HepG2 (cell line): ENCODE measurements around the gene TTLL11. TPM values are rescaled to one million over a fixed set of nuclear protein-coding genes. Genes with fewer than 3 reads are reported as not detected.

ENCODE experiments used
- ATAC-seq: fragments of 200-7000 bp; cut with Tn5 transposase; 3 replicates; pipeline ENCODE4 v1.9.1; 2020; ENCODE audit warnings: mild to moderate bottlenecking, moderate library complexity
- BruUV-seq: library from RNA; stranded (reverse); fragments of 400-500 nt; replicated peaks from 2 replicates; lab custom pipeline; 2021; lab: Mats Ljungman, UMichigan
- CTCF ChIA-PET: fragments of 300-600 bp; formaldehyde crosslinking; extraction: SDS; loops from one replicate; lab custom pipeline; 2021; ENCODE audit warnings: low total read pairs, inconsistent platforms, low intra/inter-chr PET ratio; lab: Yijun Ruan, JAX
- POLR2A ChIA-PET: fragments of 350-600 bp; sonication (Branson Sonifier 250); formaldehyde crosslinking; loops from one replicate; lab custom pipeline; 2020; ENCODE audit warnings: antibody characterized with exemption, inconsistent platforms; lab: Yijun Ruan, JAX
- DNase-seq: peaks from one replicate; pipeline ENCODE4 v3.0.0-alpha.2; 2015; ENCODE audit warnings: low spot score
- FAIRE-seq: peaks from 3 replicates; lab custom pipeline; 2011; peaks lifted over from hg19 to GRCh38; lab: Jason Lieb, UNC
- H2AFZ ChIP-seq: one replicate; pipeline ENCODE4 v1.6.1; 2011; ENCODE audit warnings: low read length, inconsistent platforms
- H3K27ac ChIP-seq: fragments of 300-600 bp; 3 replicates; pipeline ENCODE4 v1.8.0; 2011; ENCODE audit warnings: mixed run types, mild to moderate bottlenecking, mixed read lengths, low read length, inconsistent platforms; ENCODE audit not compliant: insufficient read depth; ENCODE audit errors: extremely low read length
- H3K27me3 ChIP-seq, 2 experiments: fragments of 200-600 bp in 1 of 2; 2 replicates in 1 of 2; 3 replicates in 1 of 2; pipeline versions ENCODE4 v1.6.0 to v1.8.0; 2011; ENCODE audit warnings: low read length in 2 of 2, mild to moderate bottlenecking in 2 of 2, moderate library complexity in 2 of 2, inconsistent platforms in 1 of 2; ENCODE audit not compliant: insufficient read depth in 2 of 2, control insufficient read depth in 1 of 2
- H3K36me3 ChIP-seq, 2 experiments: fragments of 200-600 bp in 1 of 2; replicated peaks in 1 of 2; 2 replicates in 1 of 2; 3 replicates in 1 of 2; pipeline versions ENCODE4 v1.5.1 to v1.8.0; 2011; ENCODE audit warnings: low read length in 2 of 2, inconsistent platforms in 1 of 2; ENCODE audit not compliant: insufficient read depth in 2 of 2, control insufficient read depth in 1 of 2
- H3K4me1 ChIP-seq: 2 replicates; pipeline ENCODE4 v1.5.1; 2012; ENCODE audit warnings: low read length, inconsistent platforms; ENCODE audit not compliant: insufficient read depth
- H3K4me2 ChIP-seq: 2 replicates; pipeline ENCODE4 v1.6.0; 2011; ENCODE audit warnings: low read depth, low read length, inconsistent platforms
- H3K4me3 ChIP-seq, 3 experiments: fragments of 200-600 bp in 1 of 3; sonication (generic), shearing (Covaris generic) in 1 of 3; replicated peaks in 1 of 3; 2 replicates each; pipeline ENCODE4 v1.5.1; 2011 to 2016; ENCODE audit warnings: low read length in 3 of 3, inconsistent platforms in 2 of 3, low read depth in 2 of 3, mild to moderate bottlenecking in 2 of 3, control low read depth in 1 of 3, mixed read lengths in 1 of 3; ENCODE audit not compliant: insufficient read depth in 1 of 3
- H3K79me2 ChIP-seq: one replicate; pipeline ENCODE4 v1.6.1; 2011; ENCODE audit warnings: low read length, inconsistent platforms; ENCODE audit not compliant: insufficient read depth
- H3K9ac ChIP-seq: 2 replicates; pipeline ENCODE4 v1.6.0; 2011; ENCODE audit warnings: mild to moderate bottlenecking, low read depth, low read length, inconsistent platforms; ENCODE audit not compliant: insufficient read depth
- H3K9me3 ChIP-seq: 2 replicates; pipeline ENCODE4 v1.5.1; 2012; ENCODE audit warnings: mild to moderate bottlenecking, low read length
- H4K20me1 ChIP-seq: 2 replicates; pipeline ENCODE4 v1.6.0; 2011; ENCODE audit warnings: inconsistent platforms, mild to moderate bottlenecking, low read length, moderate library complexity; ENCODE audit not compliant: insufficient read depth
- ERF ChIP-seq: IDR thresholded peaks from 2 replicates; pipeline ENCODE4 v1.6.1; 2018; ENCODE audit warnings: missing biosample characterization, missing genetic modification reagents
- FOSL1 ChIP-seq: sonication (generic); formaldehyde crosslinking; IDR thresholded peaks from 2 replicates; pipeline ENCODE4 v1.9.0; 2021; ENCODE audit warnings: missing genetic modification reagents, borderline replicate concordance
- HNRNPUL1 ChIP-seq: fragments of 200-400 bp; formaldehyde crosslinking; IDR thresholded peaks from 2 replicates; pipeline ENCODE4 v1.6.1; 2017; ENCODE audit warnings: low read depth, mild to moderate bottlenecking, low read length, moderate library complexity
- JUN ChIP-seq: sonication (generic); formaldehyde crosslinking; IDR thresholded peaks from 2 replicates; pipeline ENCODE4 v1.4.0; 2020; ENCODE audit warnings: mild to moderate bottlenecking, missing genetic modification reagents
- KLF9 ChIP-seq: IDR thresholded peaks from 2 replicates; pipeline ENCODE4 v1.6.1; 2016; ENCODE audit warnings: low read depth
- PRDM10 ChIP-seq: sonication (generic); formaldehyde crosslinking; IDR thresholded peaks from 2 replicates; pipeline ENCODE4 v1.4.0; 2020; ENCODE audit warnings: low read depth, missing genetic modification reagents
- RAD21 ChIP-seq: fragments of 450-650 bp; formaldehyde crosslinking; IDR thresholded peaks from 2 replicates; pipeline ENCODE4 v1.5.0; 2020; ENCODE audit warnings: mild to moderate bottlenecking
- RXRA ChIP-seq: sonication (generic); formaldehyde crosslinking; IDR thresholded peaks from 2 replicates; pipeline ENCODE4 v1.5.1; 2020; ENCODE audit warnings: missing genetic modification reagents
- SALL1 ChIP-seq: sonication (generic); formaldehyde crosslinking; IDR thresholded peaks from 2 replicates; pipeline ENCODE4 v1.8.0; 2022; ENCODE audit warnings: mild to moderate bottlenecking, missing genetic modification reagents
- SIX4 ChIP-seq: sonication (generic); formaldehyde crosslinking; IDR thresholded peaks from 2 replicates; pipeline ENCODE4 v1.4.0; 2020; ENCODE audit warnings: missing genetic modification reagents
- SMC3 ChIP-seq: IDR thresholded peaks from 2 replicates; pipeline ENCODE4 v1.6.1; 2011; ENCODE audit warnings: low read length, improper control_type of control experiment
- STAG1 ChIP-seq: sonication (generic); formaldehyde crosslinking; IDR thresholded peaks from 2 replicates; pipeline ENCODE4 v1.4.0; 2020; ENCODE audit warnings: missing genetic modification reagents
- ZNF20 ChIP-seq: sonication (generic); formaldehyde crosslinking; IDR thresholded peaks from 2 replicates; pipeline ENCODE4 v1.4.0; 2020; ENCODE audit warnings: mild to moderate bottlenecking, moderate library complexity, missing genetic modification reagents
- ZNF275 ChIP-seq: sonication (generic); formaldehyde crosslinking; IDR thresholded peaks from 2 replicates; pipeline ENCODE4 v1.8.0; 2022; ENCODE audit warnings: missing genetic modification reagents, mild to moderate bottlenecking, inconsistent platforms, borderline replicate concordance
- ZNF331 ChIP-seq: sonication (generic); formaldehyde crosslinking; IDR thresholded peaks from 2 replicates; pipeline ENCODE4 v1.4.0; 2020; ENCODE audit warnings: missing genetic modification reagents
- ZNF576 ChIP-seq: sonication (generic); formaldehyde crosslinking; IDR thresholded peaks from 2 replicates; pipeline ENCODE4 v1.4.0; 2020; ENCODE audit warnings: mild to moderate bottlenecking, missing genetic modification reagents
- ZNF7 ChIP-seq: IDR thresholded peaks from 2 replicates; pipeline ENCODE4 v1.6.1; 2016; ENCODE audit warnings: missing biosample characterization, missing genetic modification reagents
- ZNF83 ChIP-seq: sonication (generic); formaldehyde crosslinking; IDR thresholded peaks from 2 replicates; pipeline ENCODE4 v1.4.0; 2020; ENCODE audit warnings: missing genetic modification reagents, mild to moderate bottlenecking, borderline replicate concordance
- WGBS: methylation state at CpG from one replicate; pipeline ENCODE4 v1.1.6; 2017; ENCODE audit warnings: low lambda C conversion rate; 5-methylcytosine and 5-hydroxymethylcytosine counted together
- in situ Hi-C: cut with HindIII; loops from 2 replicates; pipeline ENCODE4 v1.10.0; 2017; ENCODE audit warnings: low pct_unique_long_range_greater_than_20kb; ENCODE audit not compliant: extremely low pct_ligation_motif_present
- intact Hi-C: fragments of 100-400 bp; cut with micrococcal nuclease; formaldehyde crosslinking; loops from one replicate; pipeline ENCODE4 v1.10.0; 2022; ENCODE audit not compliant: unreplicated experiment
- polyA plus RNA-seq, 8 experiments: library from polyadenylated mRNA; depleted of rRNA in 3 of 8; stranded (reverse) in 7 of 8; unstranded in 1 of 8; fragments of >200 nt; fragmentation: Illumina TruSeq in 4 of 8; extraction: Trizol in 4 of 8; gene quantifications; 2 replicates each; pipeline versions ENCODE4 v1.2.1 to v1.2.3, GENCODE V29; 2011 to 2016; ENCODE audit warnings: low read depth in 4 of 8, missing spikeins in 1 of 8, mixed read lengths in 1 of 8; ENCODE audit not compliant: insufficient read depth in 1 of 8
- total RNA-seq, 5 experiments: library from RNA; depleted of rRNA; stranded (reverse); fragments of >200 nt; fragmentation: Illumina TruSeq; extraction: Trizol; gene quantifications; 2 replicates each; pipeline ENCODE4 v1.2.3, GENCODE V29; 2016; ENCODE audit warnings: low read depth in 1 of 5

TTLL11 gene
- total and polyA plus RNA-seq, 2 of the 13 experiments (the other 11 are each of a cell fraction or from before 2014, with no cell fraction given), result 4.5 to 5.2 TPM

- TF ChIP-seq PRDM10 (CRISPR knock-in tag) (no peak), ZNF275 (CRISPR knock-in tag) (no peak), RXRA (no peak)
Measured at GRCh38 chr9:121930956-121931355, 162.2 kb downstream of the TTLL11 start (continued).

- H3K79me2 ChIP-seq, result no peaks in the 10 kb centered on the region
- no peak overlapping the region for H2AFZ ChIP-seq
- ChIA-PET POLR2A (no interaction called here), CTCF (no interaction called here)
- H3K9ac ChIP-seq, result no peak overlapping the region
- no peak overlapping the region for H3K4me3 ChIP-seq
- DNase-seq (peak; percentile 5), ATAC-seq (peak; percentile 89), FAIRE-seq (no peak)
- H3K27me3 ChIP-seq, result peaks cover 2 to 13% of the 10 kb centered on the region in 2 experiments; a peak in 3 of 5 replicates
- no TSS peak for BruUV-seq
- H3K4me2 ChIP-seq, result no peak overlapping the region
- no peaks in the 10 kb centered on the region for H3K4me1 ChIP-seq
- H4K20me1 ChIP-seq, result no peaks in the 10 kb centered on the region; the same call in 1 of the 2 replicates
- WGBS, result 41% methylated on average over 8 of the region's 12 CpGs
- intact Hi-C loops, result no loop called here
- H3K36me3 ChIP-seq, result no peaks in the 10 kb centered on the region
- no peak overlapping the region for H3K27ac ChIP-seq
- H3K9me3 ChIP-seq, result no peaks in the 10 kb centered on the region
- in situ Hi-C loops, result no loop called here
- TF ChIP-seq FOSL1 (CRISPR knock-in tag), result no peak
- TF ChIP-seq HNRNPUL1, result no peak
- TF ChIP-seq ERF (CRISPR knock-in tag), result no peak
- no peak for TF ChIP-seq ZNF7 (CRISPR knock-in tag)
- TF ChIP-seq SALL1 (CRISPR knock-in tag), result no peak
- TF ChIP-seq SIX4 (CRISPR knock-in tag), result no peak
- TF ChIP-seq KLF9 (CRISPR knock-in tag), result no peak
- TF ChIP-seq RAD21 (CRISPR knock-in tag), result peak; percentile 48; the same call in 1 of the 2 replicates
- peak; percentile 41 for TF ChIP-seq SMC3
- no peak for TF ChIP-seq JUN (CRISPR knock-in tag)
- TF ChIP-seq STAG1 (CRISPR knock-in tag), result peak; percentile 79
- TF ChIP-seq ZNF331, result no peak
- TF ChIP-seq ZNF20 (CRISPR knock-in tag), result no peak
- TF ChIP-seq ZNF83 (CRISPR knock-in tag), result no peak
- TF ChIP-seq ZNF576, result no peak
Measured at GRCh38 chr9:121929893-121930875, 162.9 kb downstream of the TTLL11 start.
